Mammary epithelial cell (primary cell): Measurements from ENCODE around the gene EOMES.

Experiments used
- EZH2 ChIP-seq: IDR thresholded peaks from 2 replicates; pipeline ENCODE4 v1.6.1; 2012; ENCODE audit warnings: low read length, inconsistent platforms, borderline replicate concordance
- TF ChIP-seq, protein P1 (sequence below), 2 donors: IDR thresholded peaks in 1 of 2; conservative IDR thresholded peaks in 1 of 2; 2 replicates each; pipeline ENCODE4 v1.5.1; 2011 to 2012; ENCODE audit warnings: inconsistent platforms in 2 of 2, low read length in 2 of 2, mild to moderate bottlenecking in 2 of 2, control low read depth in 1 of 2, low read depth in 1 of 2; ENCODE audit not compliant: insufficient read depth in 1 of 2; ENCODE audit errors: extremely low read depth in 1 of 2

DNA sequence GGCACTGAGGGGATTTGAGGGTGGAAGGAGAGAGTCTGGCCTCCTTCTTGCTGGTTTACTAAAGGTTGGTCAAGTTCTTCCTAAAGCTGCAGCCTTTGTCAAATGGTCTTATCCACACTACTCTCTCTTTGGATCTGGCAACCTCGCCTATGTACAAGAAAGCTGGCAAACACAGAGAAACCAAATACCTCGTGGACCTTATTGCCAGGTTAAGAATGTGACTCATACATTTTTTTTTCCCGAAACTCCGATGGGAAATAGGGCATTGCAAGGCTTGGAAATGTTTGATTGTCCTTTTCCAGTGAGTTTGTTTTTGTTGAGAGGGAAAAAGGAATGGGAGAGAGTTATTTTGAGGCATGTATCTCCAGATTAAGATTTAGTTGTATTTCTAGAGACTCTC, 13.9 kb downstream of the EOMES start:
- TF ChIP-seq, protein P1, sequence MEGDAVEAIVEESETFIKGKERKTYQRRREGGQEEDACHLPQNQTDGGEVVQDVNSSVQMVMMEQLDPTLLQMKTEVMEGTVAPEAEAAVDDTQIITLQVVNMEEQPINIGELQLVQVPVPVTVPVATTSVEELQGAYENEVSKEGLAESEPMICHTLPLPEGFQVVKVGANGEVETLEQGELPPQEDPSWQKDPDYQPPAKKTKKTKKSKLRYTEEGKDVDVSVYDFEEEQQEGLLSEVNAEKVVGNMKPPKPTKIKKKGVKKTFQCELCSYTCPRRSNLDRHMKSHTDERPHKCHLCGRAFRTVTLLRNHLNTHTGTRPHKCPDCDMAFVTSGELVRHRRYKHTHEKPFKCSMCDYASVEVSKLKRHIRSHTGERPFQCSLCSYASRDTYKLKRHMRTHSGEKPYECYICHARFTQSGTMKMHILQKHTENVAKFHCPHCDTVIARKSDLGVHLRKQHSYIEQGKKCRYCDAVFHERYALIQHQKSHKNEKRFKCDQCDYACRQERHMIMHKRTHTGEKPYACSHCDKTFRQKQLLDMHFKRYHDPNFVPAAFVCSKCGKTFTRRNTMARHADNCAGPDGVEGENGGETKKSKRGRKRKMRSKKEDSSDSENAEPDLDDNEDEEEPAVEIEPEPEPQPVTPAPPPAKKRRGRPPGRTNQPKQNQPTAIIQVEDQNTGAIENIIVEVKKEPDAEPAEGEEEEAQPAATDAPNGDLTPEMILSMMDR (conservative IDR thresholded peaks at IDR 0.05 in 1 of 2, IDR thresholded peaks at IDR 0.05 in 1 of 2; ENCODE audit: extremely low read depth in 1 of 2, insufficient read depth in 1 of 2, low read depth in 1 of 2, low read length in 2 of 2) = no peak
- TF ChIP-seq EZH2 = no peak
